Tibial nerve (tissue), 4 donors: ENCODE measurements around the gene NOTCH2.
"Not testable (repeated sequence)": the region's sequence is repeated elsewhere in the genome, so short reads cannot be mapped to it uniquely, and the experiment has no call there.

Experiments used
- EP300 ChIP-seq, 2 donors: sonication (generic); formaldehyde crosslinking; IDR thresholded peaks; one replicate each; pipeline ENCODE4 v1.6.1; 2017; ENCODE audit warnings: antibody characterized with exemption in 2 of 2, mild to moderate bottlenecking in 1 of 2
- TF ChIP-seq, protein P1 (sequence below), 5 experiments: fragments of 200-600 bp in 3 of 5; fragments of 450-650 bp in 2 of 5; sonication (generic) in 3 of 5; IDR thresholded peaks; one replicate each; pipeline ENCODE4 v1.5.1; 2016 to 2019; ENCODE audit warnings: antibody characterized with exemption in 5 of 5, mild to moderate bottlenecking in 3 of 5, moderate library complexity in 2 of 5

DNA sequence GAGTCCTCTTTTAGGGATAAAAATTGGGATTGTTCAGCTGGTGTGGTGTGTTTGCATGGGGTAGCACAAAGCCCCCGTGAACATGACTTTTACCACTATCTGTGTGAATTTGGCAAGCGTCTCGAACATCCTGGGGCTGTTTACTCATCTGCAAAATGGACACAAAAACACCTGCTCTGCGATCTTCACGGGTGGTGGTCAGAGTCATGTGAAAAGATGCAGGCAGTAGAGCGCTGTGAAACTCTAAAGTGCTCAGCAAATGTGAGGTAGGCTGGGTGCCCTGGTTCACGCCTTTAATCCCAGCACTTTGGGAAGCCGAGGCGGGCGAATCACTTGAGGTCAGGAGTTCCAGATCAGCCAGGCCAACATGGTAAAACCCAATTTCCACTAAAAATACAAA, 39.7 kb upstream of the NOTCH2 start:
- TF ChIP-seq EP300 (IDR thresholded peaks at IDR 0.05): not testable (repeated sequence)
- TF ChIP-seq, protein P1, sequence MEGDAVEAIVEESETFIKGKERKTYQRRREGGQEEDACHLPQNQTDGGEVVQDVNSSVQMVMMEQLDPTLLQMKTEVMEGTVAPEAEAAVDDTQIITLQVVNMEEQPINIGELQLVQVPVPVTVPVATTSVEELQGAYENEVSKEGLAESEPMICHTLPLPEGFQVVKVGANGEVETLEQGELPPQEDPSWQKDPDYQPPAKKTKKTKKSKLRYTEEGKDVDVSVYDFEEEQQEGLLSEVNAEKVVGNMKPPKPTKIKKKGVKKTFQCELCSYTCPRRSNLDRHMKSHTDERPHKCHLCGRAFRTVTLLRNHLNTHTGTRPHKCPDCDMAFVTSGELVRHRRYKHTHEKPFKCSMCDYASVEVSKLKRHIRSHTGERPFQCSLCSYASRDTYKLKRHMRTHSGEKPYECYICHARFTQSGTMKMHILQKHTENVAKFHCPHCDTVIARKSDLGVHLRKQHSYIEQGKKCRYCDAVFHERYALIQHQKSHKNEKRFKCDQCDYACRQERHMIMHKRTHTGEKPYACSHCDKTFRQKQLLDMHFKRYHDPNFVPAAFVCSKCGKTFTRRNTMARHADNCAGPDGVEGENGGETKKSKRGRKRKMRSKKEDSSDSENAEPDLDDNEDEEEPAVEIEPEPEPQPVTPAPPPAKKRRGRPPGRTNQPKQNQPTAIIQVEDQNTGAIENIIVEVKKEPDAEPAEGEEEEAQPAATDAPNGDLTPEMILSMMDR (IDR thresholded peaks at IDR 0.05): not testable (repeated sequence)
